ENCODE measurements around the gene TYMP. TPM values are rescaled to one million over a fixed set of nuclear protein-coding genes. Genes with fewer than 3 reads are reported as not detected.

Gene TYMP
- total RNA-seq, 1 experiment from 2014 or later, result 1.5 TPM

GRCh38 chr22:50523458-50523805 is 6.4 kb downstream of the TYMP start (continued):
- no peak for TF ChIP-seq E2F5 (CRISPR knock-in tag; IDR thresholded peaks at IDR 0.05)

- peaks cover 13% of the 10 kb centered on the region for H3K4me1 Mint-ChIP-seq
- H3K36me3 Mint-ChIP-seq, result peaks cover 7% of the 10 kb centered on the region
- ChIA-PET CTCF (interaction anchor here (0.8 to 1.2 kb wide), 2 partner anchors 25 to 40 kb away, joined by 3 read pairs; partner anchors contain the start of gene SYCE3), POLR2A (no interaction called here)
- no peak overlapping the region for H3K27ac Mint-ChIP-seq
- H3K9me3 Mint-ChIP-seq, result no peaks in the 10 kb centered on the region
- TF ChIP-seq RELA (CRISPR knock-in tag; IDR thresholded peaks at IDR 0.05; ENCODE audit: borderline replicate concordance), result no peak
- no peak for TF ChIP-seq ZNF121 (CRISPR knock-in tag; IDR thresholded peaks at IDR 0.05)
- TF ChIP-seq GTF2I (CRISPR knock-in tag; conservative IDR thresholded peaks at IDR 0.05), result no peak
- TF ChIP-seq ZBTB21 (CRISPR knock-in tag; IDR thresholded peaks at IDR 0.05; ENCODE audit: borderline replicate concordance), result no peak
- no peak for TF ChIP-seq GRHL2 (CRISPR knock-in tag; IDR thresholded peaks at IDR 0.05; ENCODE audit: insufficient replicate concordance, severe bottlenecking)
- no peak for TF ChIP-seq MLX (CRISPR knock-in tag; IDR thresholded peaks at IDR 0.05)
- no peak for TF ChIP-seq ZNF671 (CRISPR knock-in tag; IDR thresholded peaks at IDR 0.05)
- no peak for TF ChIP-seq RORB (CRISPR knock-in tag; IDR thresholded peaks at IDR 0.05)
- peaks cover 14% of the 10 kb centered on the region for H3K27me3 Mint-ChIP-seq (ENCODE audit: low read depth)
- DNase-seq (ENCODE audit: low spot score) (no peak), ATAC-seq (no peak)
- H3K4me3 Mint-ChIP-seq, result no peak overlapping the region
Observed at GRCh38 chr22:50522806-50523438, 6.9 kb downstream of the TYMP start.

- peaks cover 8% of the 10 kb centered on the region for H3K27me3 Mint-ChIP-seq (ENCODE audit: low read depth)
- no peaks in the 10 kb centered on the region for H3K9me3 Mint-ChIP-seq
- ChIA-PET CTCF (interaction anchor here (0.8 to 1.2 kb wide), 2 partner anchors 26 to 41 kb away, joined by 3 read pairs; partner anchors contain the start of gene SYCE3), POLR2A (no interaction called here)
- H3K4me3 Mint-ChIP-seq, result no peak overlapping the region
- ATAC-seq (no peak), DNase-seq (ENCODE audit: low spot score) (no peak)
- peaks cover 10% of the 10 kb centered on the region for H3K4me1 Mint-ChIP-seq
- H3K36me3 Mint-ChIP-seq, result peaks cover 10% of the 10 kb centered on the region
- no peak overlapping the region for H3K27ac Mint-ChIP-seq
- TF ChIP-seq KAT7 (CRISPR knock-in tag; IDR thresholded peaks at IDR 0.05; ENCODE audit: borderline replicate concordance) (no peak), ERG (CRISPR knock-in tag; IDR thresholded peaks at IDR 0.05) (no peak), ATF1 (CRISPR knock-in tag; IDR thresholded peaks at IDR 0.05) (no peak), ZNF671 (CRISPR knock-in tag; IDR thresholded peaks at IDR 0.05) (no peak), AFF4 (CRISPR knock-in tag; IDR thresholded peaks at IDR 0.05; ENCODE audit: borderline replicate concordance) (no peak), EMX1 (CRISPR knock-in tag; IDR thresholded peaks at IDR 0.05) (no peak), RELA (CRISPR knock-in tag; IDR thresholded peaks at IDR 0.05; ENCODE audit: borderline replicate concordance) (no peak), ELF4 (CRISPR knock-in tag; IDR thresholded peaks at IDR 0.05; ENCODE audit: low read depth) (no peak), IRF1 (CRISPR knock-in tag; IDR thresholded peaks at IDR 0.05) (no peak), ZNF219 (CRISPR knock-in tag; IDR thresholded peaks at IDR 0.05; ENCODE audit: borderline replicate concordance) (no peak), CTCF (IDR thresholded peaks at IDR 0.05) (no peak), USF2 (CRISPR knock-in tag; IDR thresholded peaks at IDR 0.05) (no peak), FOXP4 (CRISPR knock-in tag; IDR thresholded peaks at IDR 0.05) (no peak)
Observed at GRCh38 chr22:50522208-50522805, 7.5 kb downstream of the TYMP start.

Measured in WTC11 (cell line).